HCEC 1CT (cell line): ENCODE results near the gene ADAMTS18.

ENCODE experiments used
- DNase-seq: peaks from one replicate; pipeline ENCODE4 v3.0.0-alpha.2; 2017

ADAMTS18 gene

GRCh38 chr16:77393955-77394354 is 40.9 kb downstream of the ADAMTS18 start:
- DNase-seq = no peak

GRCh38 chr16:77387815-77388209 is 47.0 kb downstream of the ADAMTS18 start:
- DNase-seq = no peak

GRCh38 chr16:77386831-77387814 is 47.7 kb downstream of the ADAMTS18 start:
- DNase-seq = no peak

- no peak for DNase-seq
Measured at GRCh38 chr16:77385481-77385880, 49.4 kb downstream of the ADAMTS18 start.

GRCh38 chr16:77383606-77384187 is 51.1 kb downstream of the ADAMTS18 start:
- no peak for DNase-seq

GRCh38 chr16:77376358-77376757 is 58.5 kb downstream of the ADAMTS18 start:
- DNase-seq = no peak

GRCh38 chr16:77375396-77375795 is 59.4 kb downstream of the ADAMTS18 start:
- DNase-seq = no peak

GRCh38 chr16:77374384-77374783 is 60.5 kb downstream of the ADAMTS18 start:
- no peak for DNase-seq

- no peak for DNase-seq
Measured at GRCh38 chr16:77373726-77374125, 61.1 kb downstream of the ADAMTS18 start.

GRCh38 chr16:77364770-77365169 is 70.1 kb downstream of the ADAMTS18 start:
- DNase-seq = no peak

GRCh38 chr16:77359065-77359502 is 75.8 kb downstream of the ADAMTS18 start:
- DNase-seq = peak; percentile 17

- no peak for DNase-seq
Measured at GRCh38 chr16:77353587-77354263, 81.1 kb downstream of the ADAMTS18 start.

- peak; percentile 6 for DNase-seq
Measured at GRCh38 chr16:77344341-77344740, 90.5 kb downstream of the ADAMTS18 start.

- DNase-seq = no peak
Measured at GRCh38 chr16:77336637-77337036, 98.2 kb downstream of the ADAMTS18 start.

GRCh38 chr16:77335652-77336234 is 99.1 kb downstream of the ADAMTS18 start:
- DNase-seq = no peak

GRCh38 chr16:77332792-77333191 is 102.0 kb downstream of the ADAMTS18 start:
- DNase-seq = no peak

GRCh38 chr16:77331802-77332586 is 102.8 kb downstream of the ADAMTS18 start:
- no peak for DNase-seq

GRCh38 chr16:77331043-77331442 is 103.8 kb downstream of the ADAMTS18 start:
- DNase-seq = no peak

- DNase-seq = no peak
Measured at GRCh38 chr16:77330332-77331042, 104.3 kb downstream of the ADAMTS18 start.

- DNase-seq = no peak
Measured at GRCh38 chr16:77328768-77329167, 106.1 kb downstream of the ADAMTS18 start.

GRCh38 chr16:77328274-77328673 is 106.6 kb downstream of the ADAMTS18 start:
- no peak for DNase-seq

- no peak for DNase-seq
Measured at GRCh38 chr16:77327717-77328116, 107.1 kb downstream of the ADAMTS18 start.
